Lower leg skin (tissue), 3 donors: ENCODE measurements around the gene INF2.

Experiments
- CTCF ChIP-seq, 3 donors: fragments of 450-650 bp; IDR thresholded peaks; one replicate each; pipeline ENCODE4 v1.5.1; 2016; ENCODE audit warnings: antibody characterized with exemption in 3 of 3, mild to moderate bottlenecking in 3 of 3, moderate library complexity in 2 of 3
- POLR2A ChIP-seq, 2 donors: fragments of 450-650 bp; IDR thresholded peaks; one replicate each; pipeline ENCODE4 v1.6.1; 2016 to 2017; ENCODE audit warnings: antibody characterized with exemption in 2 of 2, mild to moderate bottlenecking in 1 of 2, moderate library complexity in 1 of 2

GRCh38 chr14:104685998-104686610, 3.3 kb upstream of the INF2 start:
- no peak for TF ChIP-seq CTCF (IDR thresholded peaks at IDR 0.05)
- TF ChIP-seq POLR2A (IDR thresholded peaks at IDR 0.05) = no peak
